ENCODE results near the gene LCN10. TPM values are rescaled to one million over a fixed set of nuclear protein-coding genes. Genes with fewer than 3 reads are reported as not detected.
"Not testable (repeated sequence)": the region's sequence is repeated elsewhere in the genome, so short reads cannot be mapped to it uniquely, and the experiment has no call there.

LCN10 gene
- total RNA-seq, 2 donors from 2014 or later: 0.89 to 1.6 TPM

DNA sequence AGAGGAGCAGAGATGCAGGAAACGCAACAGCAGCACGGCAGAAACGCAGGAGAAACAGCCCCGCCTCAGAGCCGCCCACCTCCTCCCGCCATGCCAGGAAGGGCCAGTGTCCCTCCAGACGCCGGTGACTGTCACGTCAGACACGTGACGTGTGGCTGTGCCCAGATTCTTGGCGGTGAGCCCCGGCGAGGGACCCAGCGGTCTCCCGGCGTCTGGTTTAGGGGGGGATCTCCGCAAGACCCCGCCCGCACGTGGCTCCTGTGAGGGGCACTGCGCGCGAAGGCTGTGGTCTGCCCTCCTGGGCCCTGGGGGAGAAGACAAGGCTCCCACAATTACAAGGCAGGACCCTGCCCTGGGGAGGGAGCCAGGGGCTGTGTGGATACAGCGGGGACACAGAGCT lies 17.7 kb upstream of the LCN10 start:
- peaks cover 3 to 6% of the 10 kb centered on the region in 2 donors for H3K9me3 Mint-ChIP-seq
- DNase-seq (ENCODE audit: low spot score in 2 of 2) (no peak), ATAC-seq (peak in 1 of 2 donors; percentile 4)
- H3K27ac Mint-ChIP-seq: no peak overlapping the region
- peaks cover 10 to 11% of the 10 kb centered on the region in 2 donors for H3K36me3 Mint-ChIP-seq

DNA sequence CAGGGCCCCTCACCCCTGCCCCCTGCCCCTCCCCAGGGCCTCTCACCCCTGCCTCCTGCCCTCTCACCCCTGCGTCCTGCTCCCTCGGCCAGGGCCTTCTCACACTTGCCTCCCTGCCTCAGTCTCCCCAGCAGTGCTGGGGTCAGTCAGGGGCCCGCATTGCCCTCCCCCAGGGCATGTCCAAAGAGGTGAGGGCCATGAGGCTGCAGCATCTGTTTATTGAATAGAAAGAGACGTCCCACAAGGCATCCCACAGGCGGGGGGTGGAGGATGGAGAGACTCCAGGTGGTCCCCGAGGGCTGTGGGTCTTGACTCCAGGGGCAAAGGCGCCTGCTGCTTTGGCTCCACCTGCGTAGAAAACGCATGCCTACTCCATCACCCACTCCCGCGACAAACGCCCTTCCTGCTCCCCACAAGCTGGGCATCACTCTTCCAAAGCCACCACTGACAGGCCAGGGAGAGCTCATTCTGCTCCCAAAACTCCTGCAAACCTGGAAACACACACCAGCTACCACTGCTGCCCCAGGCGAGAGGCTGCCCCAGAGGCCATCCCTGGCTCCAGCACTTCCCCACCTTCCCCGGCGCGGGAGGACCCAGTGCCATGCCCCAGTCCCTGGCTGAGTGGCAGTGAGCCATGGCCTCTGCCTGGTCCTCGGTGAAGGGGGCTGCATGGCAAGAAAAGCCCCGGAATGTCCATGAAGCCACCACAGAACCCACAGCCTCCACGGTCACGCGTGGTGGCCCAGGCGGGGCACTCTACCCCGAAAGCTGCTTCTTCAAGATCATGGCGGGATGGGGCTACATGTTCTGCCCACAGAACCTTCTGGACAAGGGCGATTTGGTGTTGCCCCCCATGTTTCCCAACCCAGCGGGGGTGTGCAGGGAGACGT lies 16.9 kb upstream of the LCN10 start:
- ATAC-seq (no peak), DNase-seq (ENCODE audit: low spot score in 2 of 2) (no peak)
- Mint-ChIP-seq H3K27ac (no peak overlapping the region), H3K36me3 (peaks cover 11 to 13% of the 10 kb centered on the region in 2 donors), H3K9me3 (peaks cover 5 to 8% of the 10 kb centered on the region in 2 donors)

DNA sequence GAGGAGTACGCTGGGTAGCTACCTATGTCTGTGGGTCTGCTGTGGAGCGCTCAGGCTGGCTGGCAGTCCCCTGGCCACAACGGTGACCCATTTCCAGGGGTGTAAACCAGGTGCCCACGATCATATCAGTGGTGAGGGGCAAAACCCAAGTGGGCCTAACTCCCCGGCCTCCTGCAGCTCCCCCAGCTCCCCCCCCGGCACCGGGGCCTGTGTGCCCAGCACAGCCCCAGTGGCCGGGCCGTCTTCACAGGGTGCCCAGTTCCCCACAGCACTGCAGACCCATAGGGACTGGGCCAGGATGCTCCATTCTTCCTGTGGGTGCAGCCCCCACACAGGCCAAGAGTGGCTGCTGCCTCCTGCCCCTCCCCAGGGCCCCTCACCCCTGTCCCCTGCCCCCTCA lies 16.3 kb upstream of the LCN10 start:
- no peak for DNase-seq (ENCODE audit: low spot score in 2 of 2)
- Mint-ChIP-seq H3K36me3 (peaks cover 11 to 13% of the 10 kb centered on the region in 2 donors), H3K9me3 (peaks cover 5 to 8% of the 10 kb centered on the region in 2 donors)

DNA sequence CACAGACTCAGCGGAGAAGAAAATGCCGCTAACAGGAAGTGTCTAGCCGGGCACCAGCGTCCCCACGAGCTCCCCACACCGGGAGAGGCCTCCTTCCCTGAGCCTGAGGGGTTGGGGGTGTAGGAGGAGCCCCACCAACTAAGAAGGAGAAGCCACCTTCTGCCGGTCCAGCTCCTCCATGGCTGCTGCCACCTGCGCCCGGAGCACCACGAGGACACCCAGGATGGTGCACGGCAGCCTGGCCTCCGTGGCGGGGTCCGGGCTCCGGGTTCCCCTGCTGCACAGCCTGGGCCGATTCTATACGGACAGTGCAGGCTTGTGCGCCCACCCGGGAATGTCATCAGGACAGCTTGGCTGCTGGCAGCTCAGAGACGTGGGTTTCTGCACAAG lies 15.0 kb upstream of the LCN10 start:
- DNase-seq (ENCODE audit: low spot score in 2 of 2) (no peak), ATAC-seq (no peak)
- H3K9me3 Mint-ChIP-seq: peaks cover 6 to 8% of the 10 kb centered on the region in 2 donors
- peaks cover 14 to 16% of the 10 kb centered on the region in 2 donors for H3K36me3 Mint-ChIP-seq
- no peak overlapping the region for H3K27ac Mint-ChIP-seq

More for the DNA sequence above, 16.3 kb upstream of the LCN10 start:
- no peak for ATAC-seq
- H3K27ac Mint-ChIP-seq: no peak overlapping the region

DNA sequence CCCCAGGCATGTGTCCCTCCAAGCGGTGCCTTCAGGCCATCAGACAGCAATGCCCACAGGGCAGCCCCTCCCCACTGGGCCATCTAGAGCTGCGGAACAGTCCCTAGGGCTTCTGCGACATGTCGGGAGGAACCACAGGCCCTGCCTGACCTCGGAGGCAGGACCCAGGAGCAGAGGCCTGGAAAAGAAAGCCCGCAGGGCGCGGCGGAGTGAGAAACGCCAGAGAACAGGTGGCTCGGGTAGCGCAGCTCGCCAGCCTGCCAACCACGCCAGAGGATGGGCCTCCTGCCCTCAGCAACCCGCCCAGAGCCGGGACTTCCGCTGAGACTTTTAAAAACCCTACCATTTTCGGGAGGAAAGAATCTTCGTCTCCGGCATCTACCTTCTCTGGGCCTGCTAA lies 14.6 kb upstream of the LCN10 start:
- Mint-ChIP-seq H3K36me3 (peaks cover 18 to 20% of the 10 kb centered on the region in 2 donors), H3K9me3 (peaks cover 11 to 13% of the 10 kb centered on the region in 2 donors), H3K27ac (no peak overlapping the region)
- no peak for ATAC-seq
- DNase-seq (ENCODE audit: low spot score in 2 of 2): no peak

DNA sequence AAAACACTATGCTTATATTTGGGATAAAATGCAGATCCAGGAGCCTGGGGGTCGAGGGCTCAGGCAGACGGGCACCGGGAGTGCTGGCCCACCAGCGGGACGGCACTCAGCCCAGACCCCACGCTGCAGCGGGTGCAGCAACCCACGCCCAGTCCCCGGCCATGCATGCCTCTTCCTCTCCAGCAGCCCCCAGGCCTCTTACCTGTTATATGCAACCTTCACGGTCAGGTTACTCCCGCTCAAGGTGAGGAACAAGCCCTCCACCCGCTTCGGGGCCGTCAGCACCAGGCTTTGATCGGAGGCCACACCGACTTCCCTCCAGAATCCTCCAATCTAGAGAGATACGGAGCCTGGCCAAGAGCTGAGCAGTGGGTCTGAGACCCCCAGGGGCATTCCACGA lies 14.1 kb upstream of the LCN10 start:
- ATAC-seq (no peak), DNase-seq (ENCODE audit: low spot score in 2 of 2) (no peak)
- Mint-ChIP-seq H3K36me3 (peaks cover 23 to 25% of the 10 kb centered on the region in 2 donors), H3K9me3 (peaks cover 14 to 16% of the 10 kb centered on the region in 2 donors), H3K27ac (no peak overlapping the region)

DNA sequence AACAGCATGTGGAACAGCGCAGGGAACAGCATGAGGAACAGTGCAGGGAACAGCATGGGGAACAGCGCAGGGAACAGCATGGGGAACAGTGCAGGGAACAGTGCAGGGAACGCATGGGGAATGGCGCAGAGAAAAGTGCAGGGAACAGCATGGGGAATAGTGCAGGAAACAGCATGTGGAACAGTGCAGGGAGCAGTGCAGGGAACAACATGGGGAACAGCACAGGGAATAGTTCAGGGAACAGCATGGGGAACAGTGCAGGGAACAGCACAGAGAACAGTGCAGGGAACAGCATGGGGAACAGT lies 13.3 kb upstream of the LCN10 start:
- DNase-seq (ENCODE audit: low spot score in 2 of 2): no peak
- Mint-ChIP-seq H3K27ac (no peak overlapping the region), H3K9me3 (peaks cover 17 to 20% of the 10 kb centered on the region in 2 donors), H3K36me3 (peaks cover 27 to 29% of the 10 kb centered on the region in 2 donors)
- ATAC-seq: no peak

DNA sequence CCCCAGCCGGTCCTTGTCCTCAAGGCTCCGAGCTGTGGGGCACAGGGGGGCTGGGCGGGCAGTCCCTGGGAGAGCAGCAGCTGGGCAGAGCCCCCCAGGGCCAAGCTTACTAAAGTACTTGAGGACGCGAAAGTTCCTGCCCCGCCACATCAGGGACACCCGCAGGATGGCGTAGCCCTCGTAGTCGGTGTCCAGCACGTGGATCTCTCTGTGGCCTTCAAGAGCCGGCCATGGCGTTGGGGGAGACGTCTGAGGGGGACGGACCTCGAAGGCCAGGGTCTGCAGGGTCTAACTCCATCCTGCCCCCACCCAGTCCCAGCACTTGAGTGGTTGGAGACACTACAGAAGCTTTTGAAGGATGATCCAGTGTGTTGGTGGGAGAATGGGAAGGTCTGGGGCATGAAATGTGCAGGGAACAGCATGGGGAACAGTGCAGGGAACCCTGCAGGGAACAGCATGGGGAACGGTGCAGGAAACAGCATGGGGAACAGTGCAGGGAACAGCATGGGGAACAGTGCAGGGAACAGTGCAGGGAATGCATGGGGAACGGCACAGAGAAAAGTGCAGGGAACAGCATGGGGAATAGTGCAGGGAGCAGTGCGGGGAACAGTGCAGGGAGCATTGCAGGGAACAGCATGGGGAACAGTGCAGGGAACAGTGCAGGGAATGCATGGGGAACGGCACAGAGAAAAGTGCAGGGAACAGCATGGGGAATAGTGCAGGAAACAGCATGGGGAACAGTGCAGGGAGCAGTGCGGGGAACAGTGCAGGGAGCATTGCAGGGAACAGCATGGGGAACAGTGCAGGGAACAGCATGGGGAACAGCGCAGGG lies 12.8 kb upstream of the LCN10 start:
- ATAC-seq; H3K27ac Mint-ChIP-seq; DNase-seq (ENCODE audit: low spot score in 2 of 2): not testable (repeated sequence)
- peaks cover 20 to 21% of the 10 kb centered on the region in 2 donors for H3K9me3 Mint-ChIP-seq
- peaks cover 27 to 34% of the 10 kb centered on the region in 2 donors for H3K36me3 Mint-ChIP-seq

DNA sequence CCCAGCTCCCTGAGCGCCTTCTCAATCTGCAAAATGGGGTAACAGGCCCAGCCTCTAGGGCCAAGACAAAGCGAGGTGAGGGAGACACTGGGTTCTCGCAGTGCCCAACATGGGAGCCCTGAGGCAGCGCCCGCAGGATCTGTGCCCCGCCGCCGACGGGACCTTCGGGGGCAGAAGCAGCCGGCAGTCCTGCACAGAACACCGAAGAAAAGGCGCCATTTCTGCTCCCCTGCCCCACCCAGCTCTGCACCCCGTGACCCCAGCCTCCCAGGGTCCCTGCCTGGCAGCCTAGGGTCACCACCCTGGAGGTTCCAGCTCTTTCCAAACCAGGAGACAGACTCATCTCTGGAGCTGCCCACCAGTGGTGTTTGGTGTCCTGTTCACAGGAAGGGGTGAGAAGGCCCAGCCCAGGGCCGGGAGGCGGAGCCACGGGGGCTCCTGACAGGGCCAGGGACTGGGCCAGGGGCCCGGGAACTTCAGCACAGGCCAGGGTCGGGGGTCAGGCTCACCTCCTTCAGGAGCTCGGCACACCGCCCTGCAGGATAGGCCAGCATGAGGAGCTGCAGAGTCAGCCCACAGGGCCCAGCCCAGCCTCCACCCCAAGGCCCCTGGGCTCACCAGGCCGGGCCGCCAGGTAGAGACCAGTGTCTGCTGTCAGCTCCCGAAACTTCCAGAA lies 12.0 kb upstream of the LCN10 start:
- Mint-ChIP-seq H3K27ac (no peak overlapping the region), H3K36me3 (peaks cover 27 to 36% of the 10 kb centered on the region in 2 donors), H3K9me3 (peaks cover 20 to 22% of the 10 kb centered on the region in 2 donors)
- ATAC-seq: no peak
- no peak for DNase-seq (ENCODE audit: low spot score in 2 of 2)

DNA sequence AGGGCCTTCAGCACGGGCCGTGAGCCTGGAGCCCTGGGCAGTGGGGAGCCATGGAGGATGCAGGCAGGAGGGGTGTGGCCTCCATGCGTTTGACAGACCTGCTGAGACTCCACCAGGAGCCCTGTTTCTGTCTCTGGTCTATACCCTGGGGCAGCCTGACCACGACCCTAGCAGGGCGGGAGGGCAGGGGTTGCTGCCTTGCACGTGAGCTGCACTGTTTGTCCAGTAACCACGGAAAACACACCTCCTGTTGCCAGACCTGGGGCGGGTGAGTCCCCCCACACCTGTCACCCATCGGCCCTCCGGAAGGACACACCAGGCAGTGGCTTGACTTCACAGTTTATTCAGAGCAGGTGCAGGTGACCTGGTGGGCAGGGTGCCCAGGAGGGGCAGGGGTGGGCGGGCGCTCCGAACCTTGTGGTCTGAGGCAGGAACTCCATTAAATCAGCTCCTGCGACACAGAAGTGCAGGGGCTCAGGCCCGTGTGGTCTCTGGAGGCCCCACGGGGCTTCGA lies 11.4 kb upstream of the LCN10 start:
- Mint-ChIP-seq H3K36me3 (peaks cover 27 to 36% of the 10 kb centered on the region in 2 donors), H3K9me3 (peaks cover 20 to 22% of the 10 kb centered on the region in 2 donors), H3K27ac (no peak overlapping the region)
- ATAC-seq (no peak), DNase-seq (ENCODE audit: low spot score in 2 of 2) (no peak)

DNA sequence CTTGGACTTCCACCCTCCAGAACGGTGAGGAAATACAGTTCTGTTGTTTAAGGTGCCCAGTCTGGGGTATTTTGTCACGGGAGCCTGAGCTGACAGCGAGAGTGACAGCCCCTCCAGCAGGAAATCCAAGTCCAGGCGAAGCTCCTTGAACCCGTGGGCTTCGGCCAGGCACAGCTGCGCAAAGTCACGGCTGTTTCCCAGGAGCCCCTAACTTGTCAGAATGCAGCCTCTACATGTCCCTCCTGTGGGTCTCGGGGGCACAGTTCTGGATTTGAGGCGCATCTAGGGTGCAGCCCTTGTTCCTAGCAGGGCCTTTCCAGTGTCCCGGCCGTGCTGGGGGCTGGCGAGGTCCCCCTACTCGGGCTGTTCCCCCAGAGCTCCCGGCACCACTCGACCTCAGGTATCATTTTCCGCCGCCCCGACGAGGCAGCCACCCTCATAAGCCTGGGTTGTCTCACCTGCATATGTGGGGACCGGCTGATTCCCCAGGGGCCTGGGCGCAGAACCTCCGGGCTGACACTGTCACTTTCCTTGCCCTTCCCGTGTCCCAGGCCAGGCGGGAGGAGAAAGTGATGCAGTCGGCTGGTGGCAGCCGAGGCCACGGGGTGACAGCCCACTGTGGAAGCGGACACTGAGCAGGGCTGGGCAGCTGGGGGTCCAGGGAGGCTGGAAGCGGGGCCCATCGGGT lies 10.8 kb upstream of the LCN10 start:
- Mint-ChIP-seq H3K9me3 (peaks cover 20 to 22% of the 10 kb centered on the region in 2 donors), H3K36me3 (peaks cover 27 to 36% of the 10 kb centered on the region in 2 donors), H3K27ac (no peak overlapping the region)
- no peak for DNase-seq (ENCODE audit: low spot score in 2 of 2)
- ATAC-seq: no peak

DNA sequence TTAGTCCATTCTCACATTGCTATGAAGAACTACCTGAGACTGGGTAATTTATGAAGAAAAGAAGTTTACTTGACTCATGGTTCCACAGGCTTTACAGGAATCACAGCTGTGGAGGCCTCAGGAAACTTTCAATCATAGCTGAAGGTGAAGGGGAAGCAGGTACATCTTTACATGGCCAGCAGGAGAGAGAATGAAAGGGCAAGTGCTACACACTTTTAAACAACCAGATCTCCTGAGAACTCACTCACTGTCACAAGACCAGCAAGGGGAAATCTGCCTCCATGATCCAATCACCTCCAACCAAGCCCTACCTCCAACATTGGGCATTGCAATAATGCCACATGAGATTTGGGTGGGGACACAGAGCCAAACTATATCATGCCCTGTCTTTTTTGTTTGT lies 9.1 kb upstream of the LCN10 start:
- Mint-ChIP-seq H3K36me3 (peaks cover 27 to 36% of the 10 kb centered on the region in 2 donors), H3K27ac (no peak overlapping the region), H3K9me3 (peaks cover 20 to 22% of the 10 kb centered on the region in 2 donors)

DNA sequence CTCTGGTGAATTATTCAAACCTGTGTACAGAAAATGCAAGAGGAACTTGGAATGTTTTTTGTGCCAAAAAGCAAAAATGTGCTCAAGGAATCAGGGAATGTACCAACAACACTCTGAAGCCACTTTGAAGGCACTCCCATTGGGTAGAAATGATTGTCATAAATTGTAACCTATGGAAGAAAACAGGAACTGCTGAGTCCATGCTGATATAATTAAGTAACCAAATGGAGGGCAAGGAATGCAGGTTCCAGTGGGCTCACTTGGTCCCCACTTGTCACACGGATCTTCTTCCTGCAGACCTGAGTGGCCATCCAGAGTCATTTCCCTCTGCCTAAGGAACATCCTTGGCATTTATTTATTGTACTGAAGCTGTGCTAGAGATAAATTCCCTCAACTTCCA lies 8.5 kb upstream of the LCN10 start:
- ATAC-seq (no peak), DNase-seq (ENCODE audit: low spot score in 2 of 2) (no peak)
- peaks cover 26 to 34% of the 10 kb centered on the region in 2 donors for H3K36me3 Mint-ChIP-seq
- no peak overlapping the region for H3K27ac Mint-ChIP-seq
- peaks cover 19 to 22% of the 10 kb centered on the region in 2 donors for H3K9me3 Mint-ChIP-seq

More for the DNA sequence above, 9.1 kb upstream of the LCN10 start:
- DNase-seq (ENCODE audit: low spot score in 2 of 2) (no peak), ATAC-seq (no peak)

DNA sequence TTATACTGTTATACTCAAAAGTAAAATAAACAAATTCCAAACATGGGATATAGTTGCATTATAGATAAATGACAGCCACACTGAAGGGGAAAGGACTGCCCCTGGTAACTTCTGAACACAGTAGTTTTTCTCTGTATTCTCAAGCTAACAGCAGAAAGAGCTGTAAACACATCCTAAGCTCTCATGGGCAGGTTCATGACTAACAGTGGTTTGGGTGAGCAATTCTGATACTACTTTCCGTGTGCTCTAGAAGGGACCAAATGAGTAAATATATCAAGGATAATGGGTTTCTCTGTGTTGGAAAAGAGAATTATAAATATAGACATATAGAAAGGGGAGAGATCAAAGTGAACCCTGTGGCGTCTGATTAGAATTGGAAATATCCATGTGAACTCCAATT lies 7.8 kb upstream of the LCN10 start:
- ATAC-seq (peak; percentile 95 to 98), DNase-seq (ENCODE audit: low spot score in 2 of 2) (no peak)
- Mint-ChIP-seq H3K36me3 (peaks cover 18 to 26% of the 10 kb centered on the region in 2 donors), H3K27ac (peak overlapping the region in 1 of 2 donors; percentile 34), H3K9me3 (peaks cover 15 to 20% of the 10 kb centered on the region in 2 donors)

DNA sequence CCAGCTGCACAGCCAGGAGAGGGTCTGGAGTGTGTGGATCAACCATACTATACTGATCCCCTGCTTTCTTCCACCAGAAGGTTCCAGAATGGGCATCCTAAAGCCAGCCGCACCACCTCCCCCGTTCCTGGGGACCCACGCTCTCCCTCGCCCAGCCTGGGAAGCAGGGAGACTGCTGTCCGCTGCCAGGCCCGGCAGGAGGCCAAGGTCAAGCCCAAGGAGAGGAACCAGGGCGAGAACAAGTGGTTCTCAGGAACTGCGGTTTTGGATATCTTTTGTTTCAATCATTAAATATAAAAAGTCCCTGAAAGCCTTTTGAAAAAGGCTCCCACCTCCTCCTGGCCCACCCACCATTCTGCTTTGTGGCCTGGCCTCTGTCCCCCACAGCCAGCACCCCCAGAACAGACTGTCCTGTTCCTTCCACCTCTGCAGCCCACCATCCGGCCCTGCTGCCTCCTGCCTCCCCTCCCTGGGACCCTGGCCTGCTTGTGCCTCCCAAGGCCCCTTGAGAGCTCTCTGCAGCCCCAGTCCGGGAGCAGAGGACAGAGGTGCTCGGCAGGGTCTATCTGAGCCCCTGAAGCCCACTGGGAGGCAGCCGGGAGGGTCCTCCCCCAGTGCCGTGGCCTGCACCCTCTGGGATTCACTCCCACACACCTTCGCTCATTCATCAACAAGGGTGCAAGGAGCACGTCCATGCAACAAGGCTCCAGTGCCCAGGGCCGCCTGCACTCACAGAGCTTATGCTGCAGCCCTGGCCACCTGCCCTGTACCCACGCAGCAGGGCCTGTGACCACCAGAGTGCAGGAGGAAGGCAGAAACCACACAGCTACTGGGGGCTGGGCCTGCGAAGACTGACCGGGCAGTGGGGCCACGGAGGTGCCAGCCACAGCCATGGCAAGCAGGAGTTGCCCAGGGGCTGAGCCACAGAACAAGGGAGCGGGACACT lies 6.2 kb upstream of the LCN10 start:
- H3K27ac Mint-ChIP-seq: no peak overlapping the region
- peaks cover 16 to 23% of the 10 kb centered on the region in 2 donors for H3K36me3 Mint-ChIP-seq
- no peak for DNase-seq (ENCODE audit: low spot score in 2 of 2)
- no peak for ATAC-seq
- H3K9me3 Mint-ChIP-seq: peaks cover 13 to 17% of the 10 kb centered on the region in 2 donors

All from activated naive CD4-positive, alpha-beta T cell treated with anti-CD3 and anti-CD28 coated beads, Interleukin-2, amount 50 U/mL, for 72 hours (primary cell).